Measurements from ENCODE around the gene ZNHIT1.

GRCh38 chr7:101170617-101171441 is 47.1 kb upstream of the ZNHIT1 start:
- TF ChIP-seq ZFP30 (CRISPR knock-in tag; IDR thresholded peaks at IDR 0.05) (no peak), TCF4 (CRISPR knock-in tag; IDR thresholded peaks at IDR 0.05; ENCODE audit: borderline replicate concordance) (no peak), ARNTL (CRISPR knock-in tag; IDR thresholded peaks at IDR 0.05; ENCODE audit: borderline replicate concordance, low read depth) (no peak), CREB5 (CRISPR knock-in tag; IDR thresholded peaks at IDR 0.05; ENCODE audit: low read depth) (no peak), PATZ1 (CRISPR knock-in tag; IDR thresholded peaks at IDR 0.05; ENCODE audit: borderline replicate concordance) (no peak), RARB (CRISPR knock-in tag; IDR thresholded peaks at IDR 0.05) (no peak), ZNF70 (CRISPR knock-in tag; IDR thresholded peaks at IDR 0.05) (no peak), ISL1 (CRISPR knock-in tag; IDR thresholded peaks at IDR 0.05) (no peak), ZNF565 (CRISPR knock-in tag; conservative IDR thresholded peaks at IDR 0.05; ENCODE audit: low read depth) (no peak), CSRNP3 (CRISPR knock-in tag; IDR thresholded peaks at IDR 0.05) (no peak)
